ENCODE data around the gene KIFC3. TPM values are rescaled to one million over a fixed set of nuclear protein-coding genes. Genes with fewer than 3 reads are reported as not detected.
A peak's percentile ranks its signal among the peaks of the same experiment; 100 is the strongest.

KIFC3 gene
- total and polyA plus RNA-seq, 2 donors (not counting 1 experiment from before 2014, with no cell fraction given) = 0.07 to 0.67 TPM

- ATAC-seq (ENCODE audit: low read depth) = peak; percentile 65
- intact Hi-C loops (cut with micrococcal nuclease) = no loop called here
- no peaks in the 10 kb centered on the region for H3K27me3 Mint-ChIP-seq
- TF ChIP-seq EZH2 (IDR thresholded peaks at IDR 0.05; ENCODE audit: borderline replicate concordance, insufficient read depth, low read depth, low read length, poor library complexity, severe bottlenecking) (no peak), CTCF (IDR thresholded peaks at IDR 0.05) (no peak)
- 86% methylated on average over 5 of the region's 6 CpGs for WGBS (ENCODE audit: insufficient coverage)
- no peak overlapping the region for H3K27ac ChIP-seq (ENCODE audit: low read length in 2 of 2)
- H3K79me2 ChIP-seq (ENCODE audit: control insufficient read depth, insufficient read depth, low read length) = no peaks in the 10 kb centered on the region
- no peak overlapping the region for H2AFZ ChIP-seq (ENCODE audit: insufficient read depth, low read depth, low read length, poor library complexity, severe bottlenecking)
- no peaks in the 10 kb centered on the region for H3K9me3 Mint-ChIP-seq (ENCODE audit: insufficient read depth)
- ChIA-PET CTCF (no interaction called here), POLR2A (no interaction called here)
- no peak overlapping the region for H3K4me2 ChIP-seq (replicated peaks; ENCODE audit: low read depth, low read length, poor library complexity, severe bottlenecking)
- H3K36me3 ChIP-seq (replicated peaks in 1 of 2; ENCODE audit: control extremely low read depth in 1 of 2, control insufficient read depth in 1 of 2, extremely low read depth in 1 of 2, insufficient read depth in 2 of 2, low read length in 1 of 2) = no peaks in the 10 kb centered on the region
- H3K4me3 Mint-ChIP-seq = no peak overlapping the region
- no peak overlapping the region for H3K4me3 ChIP-seq (ENCODE audit: control extremely low read depth in 1 of 5, extremely low read depth in 1 of 5, insufficient read depth in 1 of 5, low read depth in 2 of 5, low read length in 4 of 5)
- no peaks in the 10 kb centered on the region for H4K20me1 ChIP-seq (ENCODE audit: control insufficient read depth, insufficient read depth, low read length, poor library complexity, severe bottlenecking)
- H3K9me3 ChIP-seq (ENCODE audit: control extremely low read depth in 1 of 3, control insufficient read depth in 2 of 3, insufficient read depth in 1 of 3, low read length in 2 of 3) = no peaks in the 10 kb centered on the region
- H3K27ac Mint-ChIP-seq = no peak overlapping the region
- no peaks in the 10 kb centered on the region for H3K4me1 ChIP-seq (ENCODE audit: control insufficient read depth in 2 of 2, insufficient read depth in 2 of 2, low read length in 2 of 2)
- no peaks in the 10 kb centered on the region for H3K27me3 ChIP-seq (replicated peaks in 1 of 4; ENCODE audit: control extremely low read depth in 1 of 4, control insufficient read depth in 3 of 4, insufficient read depth in 4 of 4, low read length in 3 of 4)
- no peaks in the 10 kb centered on the region for H3K4me1 Mint-ChIP-seq
- H3K9ac ChIP-seq (ENCODE audit: low read length) = no peak overlapping the region
- peak; percentile 25 for DNase-seq
Measured at GRCh38 chr16:57764341-57765159, 37.7 kb downstream of the KIFC3 start.

DNA sequence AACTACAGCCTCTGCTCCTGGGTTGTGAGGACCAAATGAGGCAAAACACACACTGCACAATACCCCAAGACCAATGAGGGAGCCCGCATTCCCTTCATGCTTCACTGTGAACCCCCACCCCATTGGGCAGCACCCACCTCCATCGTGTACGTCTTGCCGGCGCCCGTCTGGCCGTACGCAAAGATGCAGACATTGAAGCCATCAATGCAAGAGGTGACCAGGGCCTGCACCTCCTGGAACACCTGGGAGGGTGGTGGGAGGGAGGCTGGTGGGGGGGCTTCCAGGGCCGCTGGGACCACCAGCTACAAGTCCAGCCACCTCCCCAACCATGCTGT is 38.3 kb downstream of the KIFC3 start:
- no peak overlapping the region for H3K27ac ChIP-seq (ENCODE audit: low read length in 2 of 2)
- 100% methylated on average over 5 of the region's 9 CpGs for WGBS (ENCODE audit: insufficient coverage)

More for the DNA sequence above, 38.3 kb downstream of the KIFC3 start:
- no peak overlapping the region for H3K4me3 Mint-ChIP-seq
- no peaks in the 10 kb centered on the region for H3K9me3 ChIP-seq (ENCODE audit: control extremely low read depth in 1 of 3, control insufficient read depth in 2 of 3, insufficient read depth in 1 of 3, low read length in 2 of 3)
- H2AFZ ChIP-seq (ENCODE audit: insufficient read depth, low read depth, low read length, poor library complexity, severe bottlenecking) = no peak overlapping the region
- intact Hi-C loops (cut with micrococcal nuclease) = no loop called here
- H3K27me3 ChIP-seq (replicated peaks in 1 of 4; ENCODE audit: control extremely low read depth in 1 of 4, control insufficient read depth in 3 of 4, insufficient read depth in 4 of 4, low read length in 3 of 4) = no peaks in the 10 kb centered on the region
- no peak overlapping the region for H3K4me3 ChIP-seq (ENCODE audit: control extremely low read depth in 1 of 5, extremely low read depth in 1 of 5, insufficient read depth in 1 of 5, low read depth in 2 of 5, low read length in 4 of 5)
- ATAC-seq (ENCODE audit: low read depth) = no peak
- no peak for DNase-seq
- ChIA-PET POLR2A (no interaction called here), CTCF (no interaction called here)
- H3K36me3 ChIP-seq (replicated peaks in 1 of 2; ENCODE audit: control extremely low read depth in 1 of 2, control insufficient read depth in 1 of 2, extremely low read depth in 1 of 2, insufficient read depth in 2 of 2, low read length in 1 of 2) = no peaks in the 10 kb centered on the region
- no peaks in the 10 kb centered on the region for H3K79me2 ChIP-seq (ENCODE audit: control insufficient read depth, insufficient read depth, low read length)
- TF ChIP-seq EZH2 (IDR thresholded peaks at IDR 0.05; ENCODE audit: borderline replicate concordance, insufficient read depth, low read depth, low read length, poor library complexity, severe bottlenecking) (no peak), CTCF (IDR thresholded peaks at IDR 0.05) (no peak)
- H4K20me1 ChIP-seq (ENCODE audit: control insufficient read depth, insufficient read depth, low read length, poor library complexity, severe bottlenecking) = no peaks in the 10 kb centered on the region
- H3K27ac Mint-ChIP-seq = no peak overlapping the region
- H3K4me1 ChIP-seq (ENCODE audit: control insufficient read depth in 2 of 2, insufficient read depth in 2 of 2, low read length in 2 of 2) = no peaks in the 10 kb centered on the region
- no peak overlapping the region for H3K9ac ChIP-seq (ENCODE audit: low read length)
- H3K27me3 Mint-ChIP-seq = no peaks in the 10 kb centered on the region
- no peak overlapping the region for H3K4me2 ChIP-seq (replicated peaks; ENCODE audit: low read depth, low read length, poor library complexity, severe bottlenecking)
- no peaks in the 10 kb centered on the region for H3K9me3 Mint-ChIP-seq (ENCODE audit: insufficient read depth)
- H3K4me1 Mint-ChIP-seq = no peaks in the 10 kb centered on the region
